GM13976 (cell line): ENCODE results near the gene LMAN2.

ENCODE experiments used
- DNase-seq: peaks from one replicate; pipeline ENCODE4 v3.0.0; 2012; ENCODE audit warnings: low spot score
- in situ Hi-C: fragments of 300-500 bp; cut with MboI; formaldehyde crosslinking; loops from one replicate; pipeline ENCODE4 v1.12.0; 2022; ENCODE audit warnings: low sequenced_read_pairs, mixed read lengths, inconsistent platforms; ENCODE audit not compliant: unreplicated experiment
- TF ChIP-seq, protein P1 (sequence below): IDR thresholded peaks from 2 replicates; pipeline ENCODE4 v1.5.1; 2012; ENCODE audit warnings: borderline replicate concordance, mild to moderate bottlenecking; ENCODE audit not compliant: insufficient read depth; ENCODE audit errors: extremely low read depth, missing control alignments, control extremely low read depth

LMAN2 gene

DNA sequence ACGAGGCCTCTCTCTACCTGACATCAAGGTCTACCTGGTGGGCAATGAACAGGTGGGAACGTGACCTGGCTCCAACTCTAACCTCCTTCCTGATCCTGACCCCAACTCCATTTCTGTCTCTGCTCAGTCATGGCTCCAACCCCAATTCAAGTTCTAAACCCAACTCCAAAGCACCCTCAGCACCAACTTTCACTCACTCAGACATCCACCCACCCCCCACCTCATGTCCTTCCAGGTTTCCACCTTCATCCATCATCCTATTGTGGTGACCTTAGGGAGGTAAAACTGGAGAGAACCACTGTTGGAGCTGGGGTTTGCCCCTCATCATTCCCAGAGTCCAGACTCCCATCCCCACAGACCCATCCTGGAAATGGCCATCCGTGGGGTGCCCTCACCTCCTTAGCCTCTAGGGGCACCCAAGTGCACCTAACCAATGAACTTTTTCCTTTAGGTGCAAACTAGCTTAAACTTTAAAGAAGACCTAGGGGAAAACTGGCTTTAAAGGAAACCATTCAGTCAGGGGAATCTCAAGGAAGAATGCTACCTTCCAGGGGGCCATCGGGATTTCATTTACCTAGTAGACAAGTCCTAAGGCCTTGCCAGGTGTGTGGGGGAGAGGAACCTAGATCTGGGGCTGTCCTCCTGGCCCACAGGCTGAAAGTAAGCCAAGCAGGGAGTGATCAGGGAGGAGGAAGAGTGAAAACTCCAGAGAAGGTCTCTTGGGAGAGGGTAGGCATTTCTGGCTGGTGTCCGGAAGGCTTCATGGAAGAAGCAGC lies 17.6 kb upstream of the LMAN2 start:
- peak; percentile 68 for DNase-seq
- in situ Hi-C loops, result no loop called here
- TF ChIP-seq, protein P1, sequence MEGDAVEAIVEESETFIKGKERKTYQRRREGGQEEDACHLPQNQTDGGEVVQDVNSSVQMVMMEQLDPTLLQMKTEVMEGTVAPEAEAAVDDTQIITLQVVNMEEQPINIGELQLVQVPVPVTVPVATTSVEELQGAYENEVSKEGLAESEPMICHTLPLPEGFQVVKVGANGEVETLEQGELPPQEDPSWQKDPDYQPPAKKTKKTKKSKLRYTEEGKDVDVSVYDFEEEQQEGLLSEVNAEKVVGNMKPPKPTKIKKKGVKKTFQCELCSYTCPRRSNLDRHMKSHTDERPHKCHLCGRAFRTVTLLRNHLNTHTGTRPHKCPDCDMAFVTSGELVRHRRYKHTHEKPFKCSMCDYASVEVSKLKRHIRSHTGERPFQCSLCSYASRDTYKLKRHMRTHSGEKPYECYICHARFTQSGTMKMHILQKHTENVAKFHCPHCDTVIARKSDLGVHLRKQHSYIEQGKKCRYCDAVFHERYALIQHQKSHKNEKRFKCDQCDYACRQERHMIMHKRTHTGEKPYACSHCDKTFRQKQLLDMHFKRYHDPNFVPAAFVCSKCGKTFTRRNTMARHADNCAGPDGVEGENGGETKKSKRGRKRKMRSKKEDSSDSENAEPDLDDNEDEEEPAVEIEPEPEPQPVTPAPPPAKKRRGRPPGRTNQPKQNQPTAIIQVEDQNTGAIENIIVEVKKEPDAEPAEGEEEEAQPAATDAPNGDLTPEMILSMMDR, result peak; percentile 65

DNA sequence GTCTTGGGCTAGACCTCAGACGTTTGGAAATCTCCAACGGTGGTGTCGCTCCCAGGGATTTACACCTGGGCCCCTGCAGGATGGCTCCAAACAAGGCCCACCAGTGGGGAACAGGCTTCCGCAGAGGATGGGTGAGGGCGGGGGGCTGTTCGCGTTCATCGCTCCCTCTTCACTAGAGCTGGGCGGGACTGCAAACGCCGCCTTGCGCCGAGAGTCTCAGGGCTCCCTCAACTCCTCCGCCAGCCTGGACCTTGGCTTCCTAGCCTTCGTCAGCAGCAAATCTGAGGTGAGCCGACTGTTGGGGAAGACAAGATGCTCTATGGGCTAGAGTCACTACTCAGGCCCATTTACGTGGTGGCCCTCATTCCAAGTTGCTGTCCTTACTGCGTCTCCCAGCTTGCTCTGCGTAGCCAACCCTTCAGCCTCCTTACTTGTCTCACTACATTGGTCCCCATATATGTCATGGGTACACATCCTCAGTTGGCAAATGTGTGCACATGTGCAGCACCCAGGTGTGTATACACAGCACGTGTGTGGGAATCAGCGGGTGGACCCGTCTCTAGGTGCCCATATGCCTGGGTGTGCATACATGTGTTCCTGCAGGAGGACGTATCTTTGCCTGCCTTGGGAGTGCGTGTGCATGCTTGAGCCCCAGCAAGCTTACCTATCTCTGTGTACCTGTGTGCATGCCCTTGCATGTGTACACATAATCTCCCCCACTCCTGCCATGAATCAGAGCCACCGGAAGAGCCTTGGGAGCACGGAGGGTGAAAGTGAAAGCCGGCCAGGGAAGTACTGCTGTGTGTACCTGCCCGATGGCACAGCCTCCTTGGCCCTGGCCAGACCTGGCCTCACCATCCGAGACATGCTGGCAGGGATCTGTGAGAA lies 16.8 kb upstream of the LMAN2 start:
- DNase-seq, result no peak
- in situ Hi-C loops, result no loop called here
- TF ChIP-seq, protein P1, result no peak

DNA sequence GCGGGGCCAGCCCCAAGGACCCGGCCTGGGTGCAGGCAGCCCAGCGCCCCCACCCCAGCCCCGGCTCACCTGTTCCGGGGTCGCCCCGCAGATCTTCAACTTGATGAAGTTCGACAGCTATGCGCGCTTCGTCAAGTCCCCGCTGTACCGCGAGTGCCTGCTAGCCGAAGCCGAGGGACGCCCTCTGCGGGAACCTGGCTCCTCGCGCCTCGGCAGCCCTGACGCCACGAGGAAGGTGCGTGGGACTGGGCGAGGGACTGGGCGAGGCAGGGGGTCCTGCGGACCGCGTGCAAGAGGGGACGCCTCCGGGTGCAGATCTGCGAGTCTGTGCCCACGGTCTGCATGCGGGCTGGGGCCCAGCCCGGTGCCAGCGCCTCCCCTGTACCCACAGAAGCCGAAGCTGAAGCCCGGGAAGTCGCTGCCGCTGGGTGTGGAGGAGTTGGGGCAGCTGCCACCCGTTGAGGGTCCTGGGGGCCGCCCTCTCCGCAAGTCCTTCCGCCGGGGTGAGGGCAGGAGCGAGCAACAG lies 15.9 kb upstream of the LMAN2 start:
- DNase-seq, result no peak
- in situ Hi-C loops, result no loop called here
- TF ChIP-seq, protein P1, result no peak

DNA sequence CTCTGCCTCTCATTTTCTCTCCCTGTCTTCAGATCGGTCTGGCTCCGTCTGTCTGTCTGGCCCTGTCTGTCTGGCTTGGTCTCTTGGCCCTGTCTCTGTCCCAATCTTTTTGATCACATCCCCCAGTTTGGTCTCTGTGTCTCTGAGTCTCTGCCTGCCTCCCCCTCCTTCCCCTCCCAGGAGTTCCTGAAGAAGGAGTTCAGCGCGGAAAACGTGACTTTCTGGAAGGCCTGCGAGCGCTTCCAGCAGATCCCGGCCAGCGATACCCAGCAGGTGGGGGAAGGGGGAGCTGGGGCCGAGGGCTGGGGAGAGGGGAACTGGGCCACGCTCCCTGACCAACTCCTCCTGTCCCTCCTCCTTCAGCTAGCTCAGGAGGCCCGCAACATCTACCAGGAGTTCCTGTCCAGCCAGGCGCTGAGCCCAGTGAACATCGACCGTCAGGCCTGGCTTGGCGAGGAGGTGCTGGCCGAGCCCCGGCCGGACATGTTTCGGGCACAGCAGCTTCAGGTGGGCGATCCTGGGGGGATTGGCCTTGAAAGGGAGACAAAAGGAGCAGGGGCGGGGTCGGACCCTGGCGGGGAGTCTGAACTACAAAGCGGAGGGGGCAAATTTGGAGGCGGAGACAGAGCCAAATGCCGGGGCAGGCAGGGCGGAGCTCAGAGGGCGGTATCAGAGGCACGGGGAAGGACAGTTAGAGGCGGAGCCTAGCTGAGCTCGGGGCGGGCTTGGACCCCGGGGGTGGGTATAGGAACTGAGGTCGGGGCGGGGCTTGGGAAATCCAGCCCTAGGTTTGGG lies 15.3 kb upstream of the LMAN2 start:
- TF ChIP-seq, protein P1, result no peak
- in situ Hi-C loops, result no loop called here
- DNase-seq, result no peak

DNA sequence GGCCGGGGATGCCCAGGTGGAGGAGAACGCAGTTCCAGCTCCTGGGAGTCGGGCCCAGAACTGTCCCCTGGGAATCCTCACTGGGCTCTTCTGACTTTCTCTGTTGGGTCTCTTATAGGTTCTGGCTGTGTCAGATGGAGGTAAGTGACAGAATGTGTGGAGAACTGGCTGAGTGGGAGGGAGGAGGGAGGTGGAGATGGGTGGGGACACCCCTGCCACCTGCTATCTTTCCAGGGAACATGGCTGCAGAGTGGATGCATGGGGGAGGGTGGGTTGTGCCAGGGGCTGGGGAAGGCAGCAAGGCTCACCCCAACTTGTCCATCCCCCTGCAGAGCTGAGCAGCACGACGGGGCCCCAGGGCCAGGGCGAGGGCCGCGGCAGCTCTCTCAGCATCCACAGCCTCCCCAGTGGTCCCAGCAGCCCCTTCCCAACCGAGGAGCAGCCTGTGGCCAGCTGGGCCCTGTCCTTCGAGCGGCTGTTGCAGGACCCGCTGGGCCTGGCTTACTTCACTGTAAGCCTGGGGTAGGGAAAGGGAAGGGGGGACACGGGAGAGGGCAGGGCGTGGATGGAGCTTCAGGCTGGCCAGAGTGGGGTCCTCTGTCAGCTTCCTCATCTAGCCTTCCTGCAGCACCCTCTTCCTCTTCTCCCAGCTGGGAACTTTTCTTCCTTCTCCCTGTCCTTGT lies 14.5 kb upstream of the LMAN2 start:
- TF ChIP-seq, protein P1, result no peak
- DNase-seq, result no peak
- in situ Hi-C loops, result no loop called here
